HFF-Myc (cell line): ENCODE measurements around the gene CDH13.

Experiments
- DNase-seq: peaks from one replicate; pipeline ENCODE4 v3.0.0-alpha.2; 2011; ENCODE audit warnings: low read depth; ENCODE audit errors: extremely low read depth
- H3K4me3 ChIP-seq: replicated peaks from 2 replicates; pipeline ENCODE4 v1.5.1; 2011; ENCODE audit warnings: low read depth, mild to moderate bottlenecking, control low read depth, low read length
- TF ChIP-seq, protein P1 (sequence below): IDR thresholded peaks from 2 replicates; pipeline ENCODE4 v1.5.1; 2012; ENCODE audit warnings: mild to moderate bottlenecking, low read depth, low read length, control low read depth; ENCODE audit errors: missing control alignments

Gene CDH13

GRCh38 chr16:82937926-82938520 lies 311.3 kb downstream of the CDH13 start:
- H3K4me3 ChIP-seq: no peak overlapping the region
- DNase-seq: no peak
- TF ChIP-seq, protein P1, sequence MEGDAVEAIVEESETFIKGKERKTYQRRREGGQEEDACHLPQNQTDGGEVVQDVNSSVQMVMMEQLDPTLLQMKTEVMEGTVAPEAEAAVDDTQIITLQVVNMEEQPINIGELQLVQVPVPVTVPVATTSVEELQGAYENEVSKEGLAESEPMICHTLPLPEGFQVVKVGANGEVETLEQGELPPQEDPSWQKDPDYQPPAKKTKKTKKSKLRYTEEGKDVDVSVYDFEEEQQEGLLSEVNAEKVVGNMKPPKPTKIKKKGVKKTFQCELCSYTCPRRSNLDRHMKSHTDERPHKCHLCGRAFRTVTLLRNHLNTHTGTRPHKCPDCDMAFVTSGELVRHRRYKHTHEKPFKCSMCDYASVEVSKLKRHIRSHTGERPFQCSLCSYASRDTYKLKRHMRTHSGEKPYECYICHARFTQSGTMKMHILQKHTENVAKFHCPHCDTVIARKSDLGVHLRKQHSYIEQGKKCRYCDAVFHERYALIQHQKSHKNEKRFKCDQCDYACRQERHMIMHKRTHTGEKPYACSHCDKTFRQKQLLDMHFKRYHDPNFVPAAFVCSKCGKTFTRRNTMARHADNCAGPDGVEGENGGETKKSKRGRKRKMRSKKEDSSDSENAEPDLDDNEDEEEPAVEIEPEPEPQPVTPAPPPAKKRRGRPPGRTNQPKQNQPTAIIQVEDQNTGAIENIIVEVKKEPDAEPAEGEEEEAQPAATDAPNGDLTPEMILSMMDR: no peak

DNA sequence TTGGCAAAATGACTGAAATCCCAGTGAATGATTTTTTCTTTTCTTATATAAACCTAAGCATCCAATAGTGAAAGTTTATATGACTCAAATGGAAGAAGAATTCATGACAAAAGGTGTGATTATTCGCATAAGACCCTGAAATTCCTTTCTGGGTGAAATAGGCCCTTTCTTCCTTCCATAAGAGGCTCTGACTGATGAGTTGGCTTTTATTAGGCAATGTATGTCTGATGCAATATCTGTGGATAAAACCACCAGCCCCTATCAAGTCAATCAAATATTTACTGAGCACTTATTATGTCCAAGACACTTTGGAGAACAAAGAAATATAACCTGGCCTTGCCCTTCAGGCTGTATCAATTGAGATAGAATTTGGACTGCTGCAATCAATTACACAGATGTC lies 316.6 kb downstream of the CDH13 start:
- no peak for DNase-seq
- H3K4me3 ChIP-seq: no peak overlapping the region
- TF ChIP-seq, protein P1: no peak

- TF ChIP-seq, protein P1: no peak
- no peak for DNase-seq
These were observed 318.8 kb downstream of the CDH13 start for GRCh38 chr16:82945420-82946101.

GRCh38 chr16:82947698-82948097 lies 320.9 kb downstream of the CDH13 start:
- TF ChIP-seq, protein P1: no peak
- H3K4me3 ChIP-seq: no peak overlapping the region
- no peak for DNase-seq

More at GRCh38 chr16:82945420-82946101, 318.8 kb downstream of the CDH13 start:
- H3K4me3 ChIP-seq: no peak overlapping the region

GRCh38 chr16:82949016-82949415 lies 322.2 kb downstream of the CDH13 start:
- TF ChIP-seq, protein P1: no peak
- H3K4me3 ChIP-seq: no peak overlapping the region
- no peak for DNase-seq

DNA sequence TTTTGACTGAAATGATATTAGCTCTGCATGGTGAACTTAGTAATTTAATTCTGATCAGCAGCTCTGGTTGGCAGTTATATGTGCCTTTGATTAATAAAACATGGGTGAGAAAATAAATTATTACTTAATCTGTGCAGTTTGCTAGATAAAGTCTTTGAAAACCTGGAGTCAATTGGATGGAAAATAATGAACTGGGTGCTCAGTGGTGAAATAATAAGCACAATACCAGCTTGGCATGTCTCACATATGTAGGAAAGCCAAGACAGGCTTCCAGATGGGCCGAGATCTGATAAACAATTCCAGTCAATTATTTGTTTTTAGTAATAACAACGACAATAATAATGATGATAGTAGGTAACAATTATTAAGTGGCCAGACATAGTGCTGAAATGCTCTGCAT lies 326.7 kb downstream of the CDH13 start:
- TF ChIP-seq, protein P1: no peak
- no peak for DNase-seq
- no peak overlapping the region for H3K4me3 ChIP-seq
